HL-60 (cell line): ENCODE data around the gene ESRRG.

ENCODE experiments used
- DNase-seq, 2 experiments: peaks; one replicate each; pipeline ENCODE4 v3.0.0-alpha.2; 2010 to 2020; ENCODE audit warnings: low read depth in 1 of 2, low spot score in 1 of 2
- H3K27ac ChIP-seq: fragments of 250-450 bp; sonication (Bioruptor Pico); replicated peaks from 2 replicates; pipeline ENCODE4 v1.5.1; 2020; ENCODE audit warnings: mild to moderate bottlenecking, moderate library complexity
- H3K27me3 ChIP-seq: fragments of 250-450 bp; sonication (Bioruptor Pico); 2 replicates; pipeline ENCODE4 v1.5.1; 2021; ENCODE audit warnings: mild to moderate bottlenecking, moderate library complexity; ENCODE audit not compliant: insufficient read depth, poor library complexity, severe bottlenecking
- H3K4me3 ChIP-seq: replicated peaks from 2 replicates; pipeline ENCODE4 v1.5.1; 2011; ENCODE audit warnings: mild to moderate bottlenecking, control low read depth, low read length; ENCODE audit not compliant: insufficient read depth
- GABPA ChIP-seq: IDR thresholded peaks from 2 replicates; pipeline ENCODE4 v1.6.1; 2012; ENCODE audit warnings: low read depth
- POLR2AphosphoS5 ChIP-seq: IDR thresholded peaks from 2 replicates; pipeline ENCODE4 v1.6.1; 2012; ENCODE audit warnings: low read depth
- REST ChIP-seq: IDR thresholded peaks from 2 replicates; pipeline ENCODE4 v1.6.1; 2012; ENCODE audit warnings: low read depth; ENCODE audit not compliant: insufficient replicate concordance
- SPI1 ChIP-seq: IDR thresholded peaks from 2 replicates; pipeline ENCODE4 v1.6.1; 2012; ENCODE audit warnings: low read depth, mild to moderate bottlenecking, borderline replicate concordance
- TF ChIP-seq, protein P1 (sequence below): IDR thresholded peaks from one replicate; pipeline ENCODE4 v1.5.1; 2011; ENCODE audit warnings: low read length, control low read depth, inconsistent platforms; ENCODE audit not compliant: insufficient read depth

The ESRRG gene

DNA sequence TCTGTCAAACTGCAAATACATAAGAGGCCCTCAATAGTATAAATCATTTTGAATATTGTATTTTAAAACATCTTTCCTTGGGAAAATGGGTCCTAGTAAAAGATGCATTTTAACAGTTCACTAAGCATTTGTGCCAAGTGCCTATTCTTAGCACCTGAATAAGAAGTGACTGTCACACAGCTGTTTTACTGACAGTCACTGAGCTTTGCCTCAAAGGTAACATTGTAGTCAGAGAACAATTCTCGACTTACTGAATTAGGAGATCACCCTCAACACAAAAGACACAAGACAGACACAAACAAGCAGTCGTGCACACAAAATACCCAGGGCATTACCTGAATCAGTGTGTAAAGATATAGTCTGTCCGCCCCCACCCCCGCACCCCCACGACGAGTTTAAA lies 408 bp downstream of the ESRRG start:
- peaks cover 7% of the 10 kb centered on the region for H3K27me3 ChIP-seq
- no peak overlapping the region for H3K27ac ChIP-seq
- TF ChIP-seq, protein P1, sequence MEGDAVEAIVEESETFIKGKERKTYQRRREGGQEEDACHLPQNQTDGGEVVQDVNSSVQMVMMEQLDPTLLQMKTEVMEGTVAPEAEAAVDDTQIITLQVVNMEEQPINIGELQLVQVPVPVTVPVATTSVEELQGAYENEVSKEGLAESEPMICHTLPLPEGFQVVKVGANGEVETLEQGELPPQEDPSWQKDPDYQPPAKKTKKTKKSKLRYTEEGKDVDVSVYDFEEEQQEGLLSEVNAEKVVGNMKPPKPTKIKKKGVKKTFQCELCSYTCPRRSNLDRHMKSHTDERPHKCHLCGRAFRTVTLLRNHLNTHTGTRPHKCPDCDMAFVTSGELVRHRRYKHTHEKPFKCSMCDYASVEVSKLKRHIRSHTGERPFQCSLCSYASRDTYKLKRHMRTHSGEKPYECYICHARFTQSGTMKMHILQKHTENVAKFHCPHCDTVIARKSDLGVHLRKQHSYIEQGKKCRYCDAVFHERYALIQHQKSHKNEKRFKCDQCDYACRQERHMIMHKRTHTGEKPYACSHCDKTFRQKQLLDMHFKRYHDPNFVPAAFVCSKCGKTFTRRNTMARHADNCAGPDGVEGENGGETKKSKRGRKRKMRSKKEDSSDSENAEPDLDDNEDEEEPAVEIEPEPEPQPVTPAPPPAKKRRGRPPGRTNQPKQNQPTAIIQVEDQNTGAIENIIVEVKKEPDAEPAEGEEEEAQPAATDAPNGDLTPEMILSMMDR = no peak
- TF ChIP-seq SPI1 (no peak), REST (no peak), GABPA (no peak), POLR2AphosphoS5 (no peak)
- no peak for DNase-seq
- no peak overlapping the region for H3K4me3 ChIP-seq

- no peak for DNase-seq
- no peak overlapping the region for H3K4me3 ChIP-seq
- TF ChIP-seq REST (no peak), POLR2AphosphoS5 (no peak), SPI1 (no peak), GABPA (no peak)
- TF ChIP-seq, protein P1 = no peak
- no peak overlapping the region for H3K27ac ChIP-seq
- peaks cover 7% of the 10 kb centered on the region for H3K27me3 ChIP-seq
Observed at GRCh38 chr1:216721863-216722262, 1.4 kb downstream of the ESRRG start.

GRCh38 chr1:216721062-216721461 lies 2.2 kb downstream of the ESRRG start:
- DNase-seq = no peak
- Histone ChIP-seq H3K27me3 (peaks cover 7% of the 10 kb centered on the region), H3K4me3 (no peak overlapping the region), H3K27ac (no peak overlapping the region)
- TF ChIP-seq, protein P1 = no peak
- TF ChIP-seq REST (no peak), POLR2AphosphoS5 (no peak), GABPA (no peak), SPI1 (no peak)
